Brain microvascular endothelial cell (primary cell): ENCODE data around the gene LCE1F.

ENCODE experiments used
- DNase-seq: peaks from one replicate; pipeline ENCODE4 v3.0.0-alpha.2; 2020
- H3K27ac ChIP-seq: fragments of 250-450 bp; sonication (Bioruptor Pico); 2 replicates; pipeline ENCODE4 v1.5.1; 2020; ENCODE audit warnings: mild to moderate bottlenecking, moderate library complexity
- H3K27me3 ChIP-seq: fragments of 250-450 bp; sonication (Bioruptor Pico); replicated peaks from 2 replicates; pipeline ENCODE4 v1.5.1; 2020; ENCODE audit warnings: mild to moderate bottlenecking
- H3K36me3 ChIP-seq: fragments of 250-450 bp; sonication (Bioruptor Pico); replicated peaks from 2 replicates; pipeline ENCODE4 v1.5.1; 2020; ENCODE audit warnings: mild to moderate bottlenecking
- H3K4me3 ChIP-seq: 2 replicates; pipeline ENCODE4 v1.5.1; 2011; ENCODE audit warnings: low read depth, mild to moderate bottlenecking, control low read depth, low read length, moderate library complexity
- in situ Hi-C: cut with HindIII; loops from 2 replicates; pipeline ENCODE4 v1.10.0; 2017; ENCODE audit warnings: low sequenced_read_pairs, low pct_ligation_motif_present
- TF ChIP-seq, protein P1 (sequence below): IDR thresholded peaks from 2 replicates; pipeline ENCODE4 v1.5.1; 2011; ENCODE audit warnings: low read depth, mild to moderate bottlenecking, moderate library complexity, low read length, control low read depth, inconsistent platforms; ENCODE audit errors: missing control alignments

The LCE1F gene

DNA sequence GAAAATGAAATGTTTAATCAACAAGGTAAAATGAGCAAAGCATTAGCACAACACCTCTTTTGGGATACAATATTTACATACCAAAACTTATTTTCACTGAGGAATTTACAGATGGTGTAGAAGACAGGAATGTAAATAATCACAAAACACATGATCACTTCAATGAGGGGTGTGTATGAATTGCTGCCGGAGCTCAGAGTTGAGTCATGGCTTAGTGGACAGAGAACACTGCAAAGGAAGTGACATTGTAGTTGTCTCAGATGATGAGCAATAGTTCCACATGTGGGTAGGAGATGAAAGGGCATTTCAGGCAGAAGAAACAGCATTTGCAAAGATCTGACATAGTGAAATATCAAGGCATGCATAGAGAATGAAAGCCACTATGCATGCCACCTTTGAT lies 22.7 kb upstream of the LCE1F start:
- H3K36me3 ChIP-seq = no peaks in the 10 kb centered on the region
- H3K4me3 ChIP-seq = no peak overlapping the region
- TF ChIP-seq, protein P1, sequence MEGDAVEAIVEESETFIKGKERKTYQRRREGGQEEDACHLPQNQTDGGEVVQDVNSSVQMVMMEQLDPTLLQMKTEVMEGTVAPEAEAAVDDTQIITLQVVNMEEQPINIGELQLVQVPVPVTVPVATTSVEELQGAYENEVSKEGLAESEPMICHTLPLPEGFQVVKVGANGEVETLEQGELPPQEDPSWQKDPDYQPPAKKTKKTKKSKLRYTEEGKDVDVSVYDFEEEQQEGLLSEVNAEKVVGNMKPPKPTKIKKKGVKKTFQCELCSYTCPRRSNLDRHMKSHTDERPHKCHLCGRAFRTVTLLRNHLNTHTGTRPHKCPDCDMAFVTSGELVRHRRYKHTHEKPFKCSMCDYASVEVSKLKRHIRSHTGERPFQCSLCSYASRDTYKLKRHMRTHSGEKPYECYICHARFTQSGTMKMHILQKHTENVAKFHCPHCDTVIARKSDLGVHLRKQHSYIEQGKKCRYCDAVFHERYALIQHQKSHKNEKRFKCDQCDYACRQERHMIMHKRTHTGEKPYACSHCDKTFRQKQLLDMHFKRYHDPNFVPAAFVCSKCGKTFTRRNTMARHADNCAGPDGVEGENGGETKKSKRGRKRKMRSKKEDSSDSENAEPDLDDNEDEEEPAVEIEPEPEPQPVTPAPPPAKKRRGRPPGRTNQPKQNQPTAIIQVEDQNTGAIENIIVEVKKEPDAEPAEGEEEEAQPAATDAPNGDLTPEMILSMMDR = no peak
- no peak overlapping the region for H3K27ac ChIP-seq
- in situ Hi-C loops = no loop called here
- H3K27me3 ChIP-seq = no peaks in the 10 kb centered on the region
- DNase-seq = peak; percentile 14

DNA sequence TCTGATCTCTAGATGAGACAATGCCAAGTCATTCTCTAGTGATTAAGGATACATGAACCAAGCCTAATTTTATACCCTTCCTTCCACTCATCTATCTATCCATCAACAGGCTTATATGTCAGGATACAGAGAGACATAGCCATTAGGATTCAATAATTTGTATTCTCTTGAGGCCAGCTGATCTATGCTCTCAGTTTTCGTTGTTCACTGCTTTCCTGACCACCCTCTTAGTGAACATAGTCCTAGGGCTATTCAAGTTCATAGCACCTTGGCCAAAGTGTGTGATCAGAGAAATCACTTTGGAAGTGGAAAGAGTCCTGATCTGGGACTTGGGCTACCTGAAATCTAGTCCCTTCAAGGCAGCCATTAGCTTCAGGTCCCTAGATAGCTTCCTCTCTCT lies 21.4 kb upstream of the LCE1F start:
- TF ChIP-seq, protein P1 = no peak
- Histone ChIP-seq H3K36me3 (no peaks in the 10 kb centered on the region), H3K4me3 (no peak overlapping the region), H3K27me3 (no peaks in the 10 kb centered on the region), H3K27ac (no peak overlapping the region)
- in situ Hi-C loops = no loop called here
- DNase-seq = no peak

DNA sequence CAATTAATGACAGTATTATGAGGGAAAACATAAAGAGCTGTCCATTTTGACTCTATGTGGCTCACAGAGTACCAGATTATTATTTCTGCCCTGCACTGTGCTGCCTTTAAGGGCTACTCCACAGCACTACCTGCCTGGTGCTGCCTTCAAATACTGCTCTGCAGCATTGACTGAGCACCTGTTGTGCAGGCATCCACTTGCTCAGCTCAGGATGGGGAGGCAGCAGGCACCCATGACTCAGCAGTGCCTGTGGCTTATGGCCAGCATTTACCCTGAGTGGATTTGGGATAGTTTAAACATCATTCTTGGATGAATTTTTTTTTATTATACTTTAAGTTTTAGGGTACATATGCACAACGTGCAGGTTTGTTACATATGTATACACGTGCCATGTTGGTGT lies 18.1 kb upstream of the LCE1F start:
- H3K27ac ChIP-seq = no peak overlapping the region
- DNase-seq = no peak
- H3K36me3 ChIP-seq = no peaks in the 10 kb centered on the region
- H3K27me3 ChIP-seq = no peaks in the 10 kb centered on the region
- in situ Hi-C loops = no loop called here
- TF ChIP-seq, protein P1 = no peak
- H3K4me3 ChIP-seq = no peak overlapping the region

DNA sequence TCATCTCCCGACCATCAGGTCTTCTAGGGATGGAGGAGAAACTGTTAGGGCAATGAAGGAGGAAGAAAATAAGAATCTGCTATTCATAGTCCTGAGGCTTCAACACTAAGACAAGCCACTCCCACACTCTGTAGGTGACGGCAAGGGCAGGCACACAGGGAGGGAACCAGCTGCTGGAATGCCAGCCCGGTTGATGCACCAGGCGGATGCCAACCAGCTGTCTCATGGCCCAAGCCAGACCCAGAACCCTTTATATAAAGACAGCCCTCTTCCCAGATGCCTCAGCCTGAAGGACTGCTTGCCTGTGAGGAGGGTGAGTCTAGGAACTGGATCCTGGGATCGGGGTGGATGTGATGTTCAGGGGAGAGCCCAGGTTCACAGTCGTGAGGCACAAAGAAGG lies 17.2 kb upstream of the LCE1F start, which contains the start of gene KPRP:
Gene KPRP, plus strand, starts transcription at position 279 of the 400 bp plus-strand sequence. CDS start 1,564 bp downstream, outside the sequence.
- DNase-seq = no peak
- Histone ChIP-seq H3K27ac (no peak within 1 kb of the TSS), H3K27me3 (no peaks in the 10 kb centered on the region), H3K36me3 (no peaks in the 10 kb centered on the region), H3K4me3 (no peak within 1 kb of the TSS)
- TF ChIP-seq, protein P1 = no peak
- in situ Hi-C loops = no loop called here

DNA sequence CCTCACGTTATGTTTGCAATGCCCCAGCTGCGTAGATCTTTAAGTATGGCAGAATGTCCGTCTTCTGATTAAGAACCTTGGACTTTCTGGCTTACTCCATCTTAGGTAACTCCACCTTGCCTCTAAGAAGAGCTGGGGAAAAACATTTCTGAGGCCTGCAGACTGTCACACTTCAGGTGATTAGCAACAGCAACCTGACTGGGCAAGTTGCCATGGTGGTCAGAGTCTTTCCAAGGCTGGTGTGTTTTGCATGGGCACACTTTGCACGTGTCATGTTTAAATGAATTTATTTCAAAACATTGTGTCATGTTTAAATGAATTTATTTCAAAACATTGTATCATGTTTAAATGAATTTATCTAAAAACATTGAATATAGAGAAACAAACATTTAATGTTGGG lies 16.3 kb upstream of the LCE1F start:
- in situ Hi-C loops = no loop called here
- DNase-seq = no peak
- Histone ChIP-seq H3K36me3 (no peaks in the 10 kb centered on the region), H3K27me3 (no peaks in the 10 kb centered on the region), H3K27ac (no peak overlapping the region), H3K4me3 (no peak overlapping the region)
- TF ChIP-seq, protein P1 = no peak

DNA sequence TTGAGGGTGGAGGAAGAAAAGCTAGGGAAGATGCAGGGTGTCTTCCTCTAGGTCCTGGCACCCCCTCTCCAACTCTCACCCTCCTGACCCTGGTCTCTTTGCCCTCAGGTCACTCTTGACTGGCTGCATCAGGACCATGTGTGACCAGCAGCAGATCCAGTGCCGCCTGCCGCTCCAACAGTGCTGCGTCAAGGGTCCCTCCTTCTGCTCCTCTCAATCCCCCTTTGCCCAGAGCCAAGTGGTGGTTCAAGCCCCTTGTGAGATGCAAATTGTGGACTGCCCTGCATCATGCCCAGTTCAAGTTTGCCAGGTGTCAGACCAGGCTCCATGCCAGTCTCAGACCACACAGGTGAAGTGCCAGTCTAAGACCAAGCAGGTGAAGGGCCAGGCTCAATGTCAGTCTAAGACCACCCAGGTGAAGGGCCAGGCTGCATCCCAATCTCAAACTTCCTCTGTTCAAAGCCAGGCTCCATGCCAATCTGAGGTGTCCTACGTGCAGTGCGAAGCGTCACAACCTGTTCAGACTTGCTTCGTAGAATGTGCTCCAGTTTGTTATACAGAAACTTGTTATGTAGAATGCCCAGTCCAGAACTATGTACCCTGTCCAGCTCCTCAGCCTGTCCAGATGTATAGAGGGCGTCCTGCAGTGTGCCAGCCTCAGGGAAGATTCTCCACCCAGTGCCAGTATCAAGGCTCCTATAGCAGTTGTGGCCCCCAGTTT lies 15.3 kb upstream of the LCE1F start:
- Histone ChIP-seq H3K27me3 (no peaks in the 10 kb centered on the region), H3K36me3 (no peaks in the 10 kb centered on the region), H3K4me3 (no peak overlapping the region), H3K27ac (no peak overlapping the region)
- in situ Hi-C loops = no loop called here
- DNase-seq = no peak
- TF ChIP-seq, protein P1 = no peak
